GM18858 (cell line): Measurements from ENCODE around the gene MPRIP.

Source experiments
- ATAC-seq: cut with Tn5 transposase; IDR thresholded peaks from one replicate; pipeline ENCODE4 v1.9.1; 2021; ENCODE audit not compliant: unreplicated experiment

Gene MPRIP

GRCh38 chr17:17064322-17064721 lies 22.1 kb downstream of the MPRIP start:
- ATAC-seq: no peak

DNA sequence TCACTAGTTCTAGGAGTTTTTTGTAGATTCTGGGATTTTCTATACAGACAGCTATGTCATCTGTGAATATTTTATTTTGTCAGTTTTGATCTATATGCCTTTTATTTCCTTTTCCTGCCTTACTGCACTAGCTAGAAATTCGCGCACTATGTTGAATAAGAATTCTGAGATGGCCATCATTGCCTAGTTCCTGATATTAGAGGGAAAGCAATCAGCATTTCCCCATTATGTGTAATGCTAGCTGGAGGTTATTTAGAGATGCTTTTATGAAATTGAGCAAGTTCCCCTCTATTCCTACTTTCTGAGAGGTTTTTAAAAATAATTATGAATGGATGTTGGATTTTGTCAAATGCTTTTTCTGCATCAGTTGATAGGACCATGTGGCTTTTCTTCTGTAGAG lies 23.8 kb downstream of the MPRIP start:
- no peak for ATAC-seq

- ATAC-seq: no peak
Measured at GRCh38 chr17:17067257-17067656, 25.0 kb downstream of the MPRIP start.

DNA sequence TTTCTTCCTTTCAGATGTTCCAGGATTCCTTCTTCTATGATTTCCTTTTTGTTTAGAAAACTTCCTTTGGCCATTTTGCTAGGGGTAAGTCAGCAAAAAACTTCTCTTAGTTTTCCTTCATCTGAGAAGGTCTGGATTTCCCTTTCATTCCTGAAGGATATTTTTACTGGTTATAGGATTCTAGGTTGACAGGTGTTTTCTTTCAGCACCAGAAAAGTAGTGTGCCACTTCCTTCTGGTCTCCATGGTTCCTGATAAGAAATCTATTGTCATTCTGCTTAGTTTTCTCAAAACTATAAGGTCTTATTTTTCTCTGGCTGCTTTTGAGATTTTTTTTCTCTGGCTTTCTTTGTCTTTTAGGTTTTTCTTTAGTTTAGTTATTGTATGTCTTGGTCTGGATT lies 27.6 kb downstream of the MPRIP start:
- no peak for ATAC-seq

DNA sequence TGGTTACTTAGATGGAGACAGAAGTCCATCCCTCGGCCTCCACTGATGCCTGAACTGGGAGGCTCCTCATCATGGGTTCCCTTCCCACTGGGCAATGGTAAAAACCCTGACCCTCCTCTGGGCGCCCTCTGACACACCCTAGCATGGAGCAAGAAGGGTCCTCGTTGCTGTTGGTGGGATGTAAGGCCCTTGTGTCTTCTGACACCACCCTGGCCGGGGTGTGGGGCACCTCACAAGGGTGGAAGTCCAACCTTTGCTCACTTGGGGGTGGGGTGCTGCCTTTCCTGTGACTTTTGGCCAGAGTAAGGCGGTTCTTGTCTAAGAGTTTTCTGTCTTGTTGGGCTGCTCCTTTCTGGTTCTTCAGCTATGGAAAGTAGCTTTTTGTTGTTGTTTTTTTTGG lies 28.7 kb downstream of the MPRIP start:
- ATAC-seq: no peak

DNA sequence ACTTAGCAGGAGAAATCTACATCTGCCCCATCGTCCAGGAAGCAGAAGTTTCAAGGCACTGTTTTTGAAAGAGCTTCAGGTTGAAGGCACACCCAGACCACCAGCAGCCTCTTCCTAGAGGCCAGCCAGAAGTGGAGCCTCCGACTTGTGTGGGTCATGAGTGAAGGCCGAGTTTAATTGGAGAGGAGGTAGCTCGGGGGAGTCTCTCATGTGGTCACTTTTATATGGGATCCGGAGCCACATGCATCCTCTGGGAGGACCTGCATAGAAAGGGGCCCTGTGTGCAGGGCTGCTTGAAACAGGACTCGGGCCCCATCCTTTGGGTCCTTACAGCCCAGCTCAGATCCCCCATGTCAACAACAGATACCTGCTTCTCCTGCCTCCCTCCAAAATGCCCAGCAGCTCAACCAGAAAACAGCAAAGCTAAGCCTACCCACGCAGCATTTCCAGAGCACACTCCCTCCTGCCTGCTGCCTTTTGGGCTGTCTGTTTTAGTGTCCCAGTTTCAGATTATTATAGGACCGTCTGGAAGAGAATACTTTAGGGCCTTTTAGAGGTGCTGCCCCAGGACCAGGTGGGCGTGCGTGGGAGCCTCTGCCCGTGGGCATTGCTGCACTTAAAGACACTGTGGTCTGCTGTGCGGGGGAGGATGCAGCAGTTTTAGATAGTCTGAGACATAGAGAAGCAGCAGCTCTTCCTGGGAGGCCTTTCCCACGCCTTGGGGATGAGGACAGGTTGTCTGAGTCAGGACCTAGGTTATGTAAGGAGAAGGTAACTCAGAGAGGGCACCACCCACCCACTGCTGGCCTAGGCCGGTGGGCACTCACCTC lies 29.5 kb downstream of the MPRIP start:
- ATAC-seq: no peak

- ATAC-seq: no peak
Measured at GRCh38 chr17:17072546-17072945, 30.3 kb downstream of the MPRIP start.

GRCh38 chr17:17073030-17073564 lies 30.8 kb downstream of the MPRIP start:
- no peak for ATAC-seq

DNA sequence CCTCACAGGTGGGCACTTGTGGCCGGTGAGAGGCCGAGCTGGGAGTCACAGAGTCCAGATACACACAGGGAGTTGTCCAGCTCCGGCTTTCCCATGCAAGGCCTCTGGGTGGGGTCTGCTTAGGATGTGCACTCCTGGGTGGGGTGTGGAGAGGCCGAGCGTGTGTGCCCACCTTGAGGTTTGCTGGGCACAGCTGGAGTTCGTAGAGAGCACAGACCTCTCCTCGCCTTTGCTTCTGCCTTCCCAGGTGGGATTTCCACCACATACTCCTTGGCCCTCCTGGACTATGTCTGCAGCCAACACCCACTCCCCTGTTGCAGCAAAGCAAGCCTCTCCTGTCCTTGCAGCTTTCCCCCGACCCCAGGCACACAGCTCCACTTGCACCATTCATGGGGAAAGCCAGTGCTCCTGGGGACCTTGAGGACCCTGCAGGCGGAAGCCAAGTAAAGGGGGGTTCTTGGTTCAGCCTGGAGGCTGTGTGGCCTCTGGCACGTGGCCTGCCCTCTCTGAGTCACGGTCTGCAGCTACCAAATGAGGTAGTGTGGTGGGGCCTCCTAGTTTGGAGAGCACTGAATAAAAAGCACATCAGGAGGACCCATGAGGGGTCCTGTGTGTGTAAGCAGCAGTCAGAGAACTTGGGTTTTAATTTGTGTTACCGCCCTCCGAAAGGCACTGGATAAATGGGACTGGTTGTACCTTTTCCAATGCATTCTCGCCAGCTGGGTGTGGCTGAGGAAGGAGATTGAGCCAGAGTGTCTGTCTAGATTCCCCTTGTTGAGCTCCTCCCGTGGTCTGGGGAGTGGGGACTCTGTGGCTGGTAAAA lies 31.5 kb downstream of the MPRIP start:
- no peak for ATAC-seq

DNA sequence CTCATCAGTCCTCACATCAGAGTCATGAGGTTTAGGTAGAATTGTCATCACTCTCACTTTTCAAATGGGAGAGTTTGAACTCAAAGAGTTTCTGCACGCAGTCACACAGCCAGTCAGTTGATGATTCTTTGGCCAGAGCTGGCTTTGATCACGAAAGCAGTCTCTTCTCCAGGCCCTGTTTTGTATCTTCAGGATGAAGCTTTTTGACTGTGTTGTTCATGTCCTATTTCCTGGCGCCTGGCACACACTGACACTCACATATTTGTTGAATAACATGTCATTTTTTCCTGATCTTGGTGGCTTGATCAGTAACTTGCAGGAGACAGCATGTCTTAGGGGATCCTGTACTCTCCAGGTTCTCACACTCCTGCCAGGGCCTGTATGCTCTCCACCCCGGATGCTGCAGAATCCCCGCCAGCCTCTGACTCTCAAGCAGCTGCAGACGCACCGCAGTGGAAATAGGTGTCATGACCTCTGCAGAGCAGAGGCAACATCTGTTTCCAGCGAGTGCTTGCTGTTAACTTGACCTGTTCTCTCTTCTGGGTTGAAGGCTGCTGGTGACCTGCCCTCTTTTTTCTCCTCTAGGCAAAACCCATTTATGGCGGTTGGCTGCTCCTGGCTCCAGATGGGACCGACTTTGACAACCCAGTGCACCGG lies 33.0 kb downstream of the MPRIP start:
- no peak for ATAC-seq

- no peak for ATAC-seq
Measured at GRCh38 chr17:17076066-17076465, 33.8 kb downstream of the MPRIP start.

DNA sequence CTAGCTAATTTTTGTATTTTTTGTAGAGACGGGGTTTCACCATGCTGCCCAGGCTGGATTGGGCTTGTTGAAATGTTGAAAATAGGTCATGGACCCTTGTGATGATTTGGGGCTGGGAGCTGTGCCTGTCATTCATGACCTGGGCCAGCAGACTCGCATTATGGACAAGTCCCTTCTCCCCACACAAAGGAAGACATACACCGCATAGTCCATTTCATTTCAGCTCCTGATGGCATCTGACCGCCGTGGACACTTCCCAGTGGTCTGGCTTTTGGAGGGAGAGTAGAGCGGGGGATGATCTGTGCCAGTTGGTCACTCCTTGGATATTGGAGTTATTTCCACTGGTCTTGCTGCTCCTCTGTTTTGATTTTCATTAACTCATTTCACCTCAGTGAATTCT lies 34.8 kb downstream of the MPRIP start:
- ATAC-seq: no peak

DNA sequence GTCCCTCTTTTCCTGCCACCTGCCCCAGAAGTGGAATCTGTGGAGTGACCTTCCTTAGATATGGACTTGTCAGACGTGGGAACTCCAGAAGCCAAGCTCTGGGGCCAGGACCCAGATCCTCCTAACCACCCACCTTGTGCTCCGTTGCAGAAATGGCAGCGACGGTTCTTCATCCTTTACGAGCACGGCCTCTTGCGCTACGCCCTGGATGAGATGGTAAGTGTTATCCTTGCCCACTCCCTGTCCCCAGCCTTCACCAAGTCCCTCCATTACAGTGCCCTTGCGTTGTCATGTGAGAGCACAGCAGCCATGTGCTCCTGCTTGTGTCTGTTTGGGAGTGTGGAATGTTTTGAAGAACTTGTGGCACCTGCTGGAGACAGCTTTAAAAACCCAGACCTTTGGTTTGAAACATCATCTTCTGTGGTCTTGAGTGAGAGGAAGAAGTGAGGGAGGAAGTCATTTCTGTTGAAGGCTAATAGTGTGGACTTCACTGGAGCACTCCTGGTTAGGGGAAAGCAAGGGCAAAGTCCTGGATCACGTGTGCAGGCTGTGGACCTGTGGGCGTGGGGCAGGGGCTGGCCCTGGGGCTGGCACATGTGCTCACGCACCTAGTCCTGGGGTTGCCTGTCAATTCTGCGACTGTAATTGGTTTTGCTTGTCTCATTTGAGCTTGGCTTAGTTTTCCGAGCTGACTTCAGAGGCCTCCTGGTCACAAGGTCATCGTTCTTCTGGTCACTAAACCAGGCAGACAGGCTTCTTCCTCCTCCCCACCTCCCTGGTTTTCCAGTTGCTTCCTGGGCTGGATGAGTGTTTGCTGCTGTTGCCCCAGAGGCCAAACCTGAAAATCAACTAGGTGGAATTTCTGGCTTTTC lies 35.8 kb downstream of the MPRIP start:
- no peak for ATAC-seq

GRCh38 chr17:17078832-17079231 lies 36.6 kb downstream of the MPRIP start:
- ATAC-seq: no peak

DNA sequence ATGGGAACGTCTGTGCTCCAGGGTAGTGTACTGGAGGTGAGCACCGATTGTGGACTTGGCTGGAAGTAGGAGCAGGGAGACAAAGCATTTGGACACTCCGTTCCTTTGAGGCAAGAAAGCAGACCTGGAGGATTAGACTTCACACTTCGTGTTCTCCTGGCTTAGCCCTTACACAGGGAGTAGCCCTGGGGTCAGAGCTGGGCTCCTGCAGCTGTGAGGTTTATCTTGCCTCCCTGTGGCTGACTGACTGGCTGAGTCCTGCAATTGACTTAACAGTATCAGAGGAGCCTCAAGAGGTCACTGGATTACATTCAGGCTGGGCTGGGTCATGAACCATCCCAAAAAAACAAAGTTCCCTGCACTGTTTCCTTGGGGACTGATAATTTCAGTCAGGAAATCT lies 37.1 kb downstream of the MPRIP start:
- ATAC-seq: no peak

DNA sequence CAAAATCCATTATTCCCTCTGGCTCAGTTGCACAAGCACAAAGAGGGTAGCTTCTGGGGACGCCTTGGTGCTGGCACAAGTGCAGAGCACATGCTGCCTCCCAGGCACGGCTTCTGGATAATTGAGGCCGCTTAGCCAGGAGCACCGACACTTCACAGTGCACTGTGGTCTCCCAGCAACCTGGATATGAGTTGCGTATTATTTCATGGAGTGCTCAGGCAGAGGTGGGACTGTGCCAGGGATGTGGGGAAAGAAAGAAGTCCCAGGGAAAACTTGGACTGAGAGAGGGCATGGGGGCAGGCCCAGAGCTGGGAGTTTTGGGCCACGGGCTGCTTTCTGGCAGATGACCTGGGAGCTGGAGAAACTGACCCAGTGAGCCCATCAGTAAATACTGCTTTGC lies 37.5 kb downstream of the MPRIP start:
- ATAC-seq: no peak

- ATAC-seq: no peak
Measured at GRCh38 chr17:17080181-17080631, 37.9 kb downstream of the MPRIP start.

DNA sequence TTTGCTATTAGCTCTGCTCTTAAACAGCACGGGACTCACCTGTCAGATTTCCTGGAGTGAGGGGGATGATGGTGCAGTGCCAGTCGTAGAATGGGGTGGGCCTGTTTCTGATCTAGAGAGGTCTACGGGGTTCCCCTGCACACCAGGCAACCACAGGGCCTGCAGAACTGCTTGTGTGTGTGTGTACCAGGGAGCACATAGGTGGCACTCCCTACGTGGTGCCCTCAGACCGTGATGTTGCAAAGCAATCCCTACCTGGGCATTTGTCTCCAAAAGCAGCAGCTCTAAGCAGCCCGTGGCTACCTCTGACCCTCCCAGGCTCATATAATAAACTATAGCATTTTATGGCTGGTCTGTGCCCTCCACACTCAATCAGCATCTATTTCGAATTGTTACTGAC lies 38.5 kb downstream of the MPRIP start:
- no peak for ATAC-seq

- ATAC-seq: no peak
Measured at GRCh38 chr17:17081304-17081940, 39.2 kb downstream of the MPRIP start.

GRCh38 chr17:17082878-17083277 lies 40.6 kb downstream of the MPRIP start:
- no peak for ATAC-seq
